SHP77 treated with DMSO at 0.1 percent for 48 hours (cell line): ENCODE data around the gene SETD9.

Experiments used
- DNase-seq: peaks from one replicate; lab custom pipeline; 2025; lab: John Stamatoyannopoulos, UW

SETD9 gene, protein sequence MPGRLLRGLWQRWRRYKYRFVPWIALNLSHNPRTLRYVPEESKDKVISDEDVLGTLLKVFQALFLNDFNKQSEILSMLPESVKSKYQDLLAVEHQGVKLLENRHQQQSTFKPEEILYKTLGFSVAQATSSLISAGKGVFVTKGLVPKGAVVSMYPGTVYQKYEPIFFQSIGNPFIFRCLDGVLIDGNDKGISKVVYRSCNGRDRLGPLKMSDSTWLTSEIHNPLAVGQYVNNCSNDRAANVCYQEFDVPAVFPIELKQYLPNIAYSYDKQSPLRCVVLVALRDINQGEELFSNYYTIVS

DNA sequence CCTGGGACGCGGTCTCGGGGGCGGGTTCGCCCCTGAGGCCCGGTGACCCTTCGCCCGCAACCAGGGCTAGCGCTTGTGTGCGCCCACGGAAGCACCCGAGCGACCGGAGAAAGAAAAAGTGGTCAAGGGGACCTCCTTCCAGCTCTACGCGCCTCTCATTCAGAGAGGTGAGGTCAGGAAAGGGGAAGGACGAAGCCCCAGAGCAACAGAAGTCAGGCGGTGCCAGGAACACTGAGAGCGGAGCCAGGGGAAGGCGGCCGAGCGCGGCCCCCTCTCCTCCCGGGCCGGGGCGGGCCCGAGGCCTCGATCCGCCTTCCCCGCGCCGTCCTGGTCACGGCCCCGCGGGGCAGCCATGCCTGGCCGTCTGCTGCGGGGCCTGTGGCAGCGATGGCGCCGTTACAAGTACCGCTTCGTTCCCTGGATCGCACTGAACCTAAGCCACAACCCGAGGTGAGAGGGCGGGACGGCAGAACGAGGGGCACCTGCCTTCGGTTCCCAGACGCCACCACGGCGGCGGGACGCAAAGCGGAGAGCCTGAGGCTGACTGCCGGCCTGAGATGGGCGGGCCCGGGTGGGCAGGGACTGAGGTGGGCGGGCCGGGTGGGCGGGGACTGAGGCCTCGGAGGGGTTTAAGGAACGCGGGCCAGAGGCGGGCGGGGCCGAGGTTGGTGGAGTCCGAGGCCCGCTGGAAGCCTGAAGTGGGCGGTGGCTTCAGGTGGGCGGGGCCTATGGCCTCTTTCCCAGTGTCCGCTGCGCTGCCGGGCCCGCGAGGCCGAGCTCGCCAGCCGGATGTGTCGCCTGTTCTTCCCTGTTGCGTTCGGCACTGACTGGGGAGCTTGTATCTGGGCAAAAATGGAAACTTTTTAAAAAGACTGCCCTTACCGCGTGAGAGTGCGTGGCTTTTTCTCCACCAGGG is at the start of gene SETD9:
Gene SETD9, plus strand, starts transcription at position 303 of the 916 bp plus-strand sequence. Its CDS starts 50 bp downstream, at position 353.
- DNase-seq = peak; percentile 93

DNA sequence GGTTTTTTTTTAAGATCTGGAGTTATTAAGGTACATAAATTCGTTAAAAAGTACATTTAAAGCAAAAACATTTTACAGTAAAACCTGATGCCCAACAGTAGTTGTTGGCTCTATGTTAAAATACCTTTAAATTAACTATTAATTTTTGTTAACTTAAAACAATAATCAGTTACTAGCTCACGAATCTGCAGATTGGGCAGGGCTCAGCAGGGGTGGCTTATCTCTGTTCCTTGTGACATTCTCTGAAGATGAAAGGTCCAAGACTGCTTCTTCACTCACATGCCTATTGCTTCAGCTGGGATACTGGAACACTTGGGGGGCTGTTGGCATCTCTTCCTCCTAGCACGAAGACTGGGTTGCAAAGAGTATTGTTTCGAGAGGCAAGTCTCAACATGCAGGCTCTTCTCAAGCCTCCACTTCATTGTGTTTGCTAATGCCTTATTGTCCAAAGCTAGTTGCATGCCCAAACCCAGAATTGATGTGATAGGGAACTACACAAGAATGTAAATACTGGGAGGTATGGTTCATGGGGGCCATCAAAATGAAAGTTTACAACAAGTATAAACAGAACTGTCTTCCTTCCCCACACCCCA is 47.4 kb upstream of the SETD9 start:
- DNase-seq = no peak

DNA sequence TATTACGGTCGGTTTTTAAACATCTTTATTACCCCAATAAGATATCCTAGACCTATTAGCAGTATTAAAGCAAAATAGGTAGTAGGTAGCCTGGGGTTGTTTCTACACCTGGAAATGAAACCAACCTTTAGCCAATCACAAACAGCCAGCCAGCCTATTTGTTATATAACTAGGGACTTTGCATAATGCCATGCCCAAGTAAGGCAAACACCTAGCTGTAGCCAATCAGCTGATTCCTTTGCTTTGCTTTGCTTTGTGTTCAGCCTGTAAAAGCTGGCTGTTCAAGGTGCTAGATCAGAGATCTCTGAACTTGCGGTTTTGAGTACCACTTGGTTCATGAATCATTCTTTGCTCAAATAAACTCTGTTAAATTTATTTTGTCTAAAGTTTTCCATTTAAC is 46.5 kb upstream of the SETD9 start:
- no peak for DNase-seq

DNA sequence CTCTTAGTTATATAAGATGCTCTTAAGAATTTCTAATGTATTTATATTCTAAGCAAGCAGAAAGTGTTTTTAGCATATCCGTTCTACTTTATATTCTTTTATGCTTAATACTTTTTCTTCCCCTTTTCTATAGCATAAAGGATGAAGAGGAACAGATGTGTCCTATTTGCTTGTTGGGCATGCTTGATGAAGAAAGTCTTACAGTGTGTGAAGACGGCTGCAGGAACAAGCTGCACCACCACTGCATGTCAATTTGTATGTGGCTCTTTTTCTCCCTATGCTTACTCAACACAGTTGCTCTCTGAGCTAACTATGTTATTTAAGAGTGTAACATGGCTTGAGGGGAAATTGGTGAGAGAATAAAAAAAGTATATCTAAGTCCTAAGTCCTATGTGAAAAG is 37.6 kb upstream of the SETD9 start:
- DNase-seq = no peak

DNA sequence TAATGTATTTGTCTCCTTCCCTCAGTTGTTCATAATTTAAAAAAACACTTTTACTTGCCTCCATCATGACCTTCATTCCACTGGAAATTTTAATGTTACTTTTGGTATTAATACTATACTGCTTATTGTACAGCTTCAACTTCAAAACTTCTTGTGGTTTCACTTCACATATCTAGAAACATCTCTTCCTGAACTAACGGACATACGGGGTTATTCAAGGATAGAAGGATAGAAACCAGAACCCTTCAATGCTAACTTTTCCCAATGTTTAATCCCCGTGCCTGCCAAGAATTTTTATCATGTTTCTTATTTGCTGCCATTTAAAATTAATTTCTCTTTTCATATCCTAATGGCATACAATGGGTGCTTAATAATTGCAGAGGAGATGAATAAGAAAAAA is 36.3 kb upstream of the SETD9 start:
- DNase-seq = no peak

DNA sequence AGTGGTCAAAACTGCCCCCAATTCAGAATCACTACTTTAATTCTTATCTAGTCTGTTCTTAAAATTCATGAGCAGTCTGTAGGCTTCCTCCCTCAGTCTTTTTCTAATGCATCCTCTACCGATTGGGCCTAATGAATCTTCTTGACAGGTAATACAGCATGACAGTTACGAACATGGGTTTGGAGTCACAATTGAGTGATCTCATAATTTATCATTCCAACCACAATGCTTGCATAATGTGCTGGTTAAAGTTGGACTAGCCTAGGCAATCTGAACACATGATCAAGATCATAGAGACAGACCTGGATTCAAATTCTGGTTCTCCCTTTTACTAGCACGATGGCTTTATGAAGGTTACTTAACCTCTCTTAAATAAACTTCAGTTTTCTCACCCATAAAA is 33.1 kb upstream of the SETD9 start:
- no peak for DNase-seq

DNA sequence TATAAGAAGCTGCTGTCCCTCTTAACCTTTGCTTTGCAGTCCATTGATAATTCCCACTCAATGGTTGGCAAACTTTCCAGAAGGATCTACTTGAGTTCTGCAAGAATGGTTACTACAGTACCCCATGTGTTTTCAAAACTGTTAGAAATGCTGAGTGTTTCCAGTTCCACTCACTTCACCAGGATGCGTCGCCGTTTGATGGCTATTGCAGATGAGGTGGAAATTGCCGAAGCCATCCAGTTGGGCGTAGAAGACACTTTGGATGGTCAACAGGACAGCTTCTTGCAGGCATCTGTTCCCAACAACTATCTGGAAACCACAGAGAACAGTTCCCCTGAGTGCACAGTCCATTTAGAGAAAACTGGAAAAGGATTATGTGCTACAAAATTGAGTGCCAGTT is 27.8 kb upstream of the SETD9 start:
- DNase-seq = no peak

DNA sequence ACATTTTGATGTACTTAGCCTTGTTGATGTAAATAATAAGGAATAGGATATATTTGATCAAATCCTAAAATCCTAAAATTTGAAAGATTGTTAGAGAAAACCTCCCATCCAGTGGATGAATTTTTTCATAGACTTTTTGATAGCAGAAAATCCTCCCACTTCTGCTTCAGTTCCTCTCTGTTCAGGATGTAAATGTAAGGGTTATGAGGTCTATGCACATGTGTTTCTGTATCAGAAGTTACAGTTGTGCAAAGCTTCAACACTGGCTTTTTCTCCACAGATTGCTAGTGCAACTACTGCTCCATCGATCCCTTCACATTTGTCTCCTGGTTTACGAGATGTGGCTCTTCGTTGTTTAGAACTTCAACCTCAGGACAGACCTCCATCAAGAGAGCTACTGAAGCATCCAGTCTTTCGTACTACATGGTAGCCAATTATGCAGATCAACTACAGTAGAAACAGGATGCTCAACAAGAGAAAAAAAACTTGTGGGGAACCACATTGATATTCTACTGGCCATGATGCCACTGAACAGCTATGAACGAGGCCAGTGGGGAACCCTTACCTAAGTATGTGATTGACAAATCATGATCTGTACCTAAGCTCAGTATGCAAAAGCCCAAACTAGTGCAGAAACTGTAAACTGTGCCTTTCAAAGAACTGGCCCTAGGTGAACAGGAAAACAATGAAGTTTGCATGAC is 16.0 kb upstream of the SETD9 start:
- DNase-seq = no peak

DNA sequence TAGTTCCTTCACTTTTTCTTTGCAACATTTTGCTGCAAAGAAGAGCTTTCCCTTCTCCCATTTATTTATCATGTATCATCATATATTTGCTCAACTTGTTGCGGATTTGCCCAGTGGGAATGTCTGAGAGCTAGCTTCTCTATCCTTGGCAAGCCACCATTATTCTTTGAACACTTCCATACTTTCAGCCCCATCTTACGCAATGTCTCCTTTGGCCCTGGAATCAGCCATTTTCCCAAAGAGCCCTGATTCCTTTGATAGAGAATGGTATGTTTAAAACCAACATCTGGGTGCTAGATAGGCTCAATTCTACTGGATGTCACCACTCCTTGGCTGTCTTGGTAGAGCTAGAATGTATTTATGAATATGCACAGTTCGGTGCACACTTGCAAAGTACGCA is 12.6 kb upstream of the SETD9 start:
- no peak for DNase-seq

DNA sequence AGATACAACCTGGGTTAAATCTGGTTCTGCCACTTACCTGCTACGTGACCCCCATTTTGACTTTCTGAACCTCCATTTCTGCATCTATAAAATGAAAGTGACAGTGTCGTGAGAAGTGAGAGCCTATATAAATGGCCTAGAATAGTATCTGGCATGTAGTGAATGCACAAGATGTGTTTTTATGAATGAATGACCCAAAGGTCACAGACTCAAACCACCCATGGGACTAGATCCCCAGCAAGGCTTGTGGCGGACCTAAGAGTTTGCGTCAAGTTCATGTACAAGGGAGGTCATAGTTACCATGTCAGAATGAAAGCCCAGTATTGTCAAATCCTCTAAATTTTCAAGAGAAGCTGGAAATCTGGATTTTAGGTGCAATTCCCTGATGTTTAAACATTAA is 11.2 kb upstream of the SETD9 start:
- DNase-seq = no peak

DNA sequence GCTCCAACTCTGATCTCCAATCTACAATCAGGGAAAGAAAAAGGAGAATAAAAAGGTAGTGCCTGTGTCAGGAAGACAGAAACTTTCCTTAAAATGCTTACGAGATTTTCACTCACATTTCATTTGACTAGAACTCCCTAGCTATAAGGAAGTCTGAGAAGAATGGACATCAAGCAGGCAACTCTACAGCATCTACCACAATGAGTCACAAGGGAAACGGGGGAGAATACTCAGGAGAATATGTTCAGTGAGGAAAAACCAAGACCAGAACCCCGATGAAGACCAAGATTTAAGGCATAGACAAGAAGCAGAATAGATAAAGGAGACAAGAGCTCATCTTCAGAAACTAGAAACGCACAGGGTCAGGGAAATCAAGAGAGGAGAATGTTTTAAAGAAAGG is 9.0 kb upstream of the SETD9 start:
- DNase-seq = no peak

DNA sequence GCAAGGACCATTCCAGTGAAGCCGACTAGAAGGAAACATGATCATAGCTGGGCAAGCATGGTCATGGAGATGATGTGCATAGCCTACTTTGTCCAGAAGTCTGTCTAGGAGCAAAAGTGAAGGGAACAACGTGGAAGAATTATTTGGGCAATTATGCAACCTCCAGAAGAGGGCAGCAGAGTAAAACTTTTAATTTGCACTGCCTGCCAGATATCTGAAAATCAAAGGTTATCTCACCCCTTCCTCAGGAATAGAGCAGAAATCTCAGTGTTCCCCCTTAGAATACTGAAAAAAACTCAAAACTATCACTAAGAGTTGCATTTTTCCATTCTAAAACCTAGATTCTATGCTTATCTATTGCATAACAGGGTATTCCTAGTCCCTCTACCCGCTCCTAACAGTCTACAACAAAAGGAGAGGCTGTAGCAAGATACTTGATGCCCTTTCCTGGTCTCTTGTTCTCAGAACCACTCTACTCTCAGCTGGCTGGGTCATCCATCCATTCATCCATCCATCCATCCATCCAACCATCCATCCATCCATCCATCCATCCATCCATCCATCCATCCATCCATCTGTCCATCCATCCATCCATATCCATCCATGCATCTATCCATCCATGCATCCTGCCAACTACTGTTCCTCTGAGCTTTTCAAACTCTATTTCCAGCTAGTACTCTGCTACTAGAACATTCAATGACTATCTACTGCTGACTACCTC is 8.4 kb upstream of the SETD9 start:
- peak; percentile 42 for DNase-seq

DNA sequence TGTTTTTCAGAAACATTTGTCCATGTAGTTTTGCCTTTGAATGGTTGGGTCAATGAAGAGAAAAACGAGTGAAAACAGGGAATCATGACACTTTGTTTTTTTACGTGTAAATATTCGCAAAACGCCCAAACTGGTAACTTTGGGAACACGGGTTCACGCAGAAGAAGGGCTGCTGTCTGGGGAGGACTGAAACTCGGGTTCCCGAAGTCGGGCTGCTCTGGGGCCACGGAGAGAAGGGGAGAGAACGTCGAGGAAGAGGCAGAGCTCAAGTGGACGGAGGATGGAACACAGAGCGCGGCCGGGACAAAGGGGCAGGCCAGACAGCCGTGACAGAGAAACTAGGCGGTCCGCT is 478 bp upstream of the SETD9 start:
- DNase-seq = peak; percentile 57

DNA sequence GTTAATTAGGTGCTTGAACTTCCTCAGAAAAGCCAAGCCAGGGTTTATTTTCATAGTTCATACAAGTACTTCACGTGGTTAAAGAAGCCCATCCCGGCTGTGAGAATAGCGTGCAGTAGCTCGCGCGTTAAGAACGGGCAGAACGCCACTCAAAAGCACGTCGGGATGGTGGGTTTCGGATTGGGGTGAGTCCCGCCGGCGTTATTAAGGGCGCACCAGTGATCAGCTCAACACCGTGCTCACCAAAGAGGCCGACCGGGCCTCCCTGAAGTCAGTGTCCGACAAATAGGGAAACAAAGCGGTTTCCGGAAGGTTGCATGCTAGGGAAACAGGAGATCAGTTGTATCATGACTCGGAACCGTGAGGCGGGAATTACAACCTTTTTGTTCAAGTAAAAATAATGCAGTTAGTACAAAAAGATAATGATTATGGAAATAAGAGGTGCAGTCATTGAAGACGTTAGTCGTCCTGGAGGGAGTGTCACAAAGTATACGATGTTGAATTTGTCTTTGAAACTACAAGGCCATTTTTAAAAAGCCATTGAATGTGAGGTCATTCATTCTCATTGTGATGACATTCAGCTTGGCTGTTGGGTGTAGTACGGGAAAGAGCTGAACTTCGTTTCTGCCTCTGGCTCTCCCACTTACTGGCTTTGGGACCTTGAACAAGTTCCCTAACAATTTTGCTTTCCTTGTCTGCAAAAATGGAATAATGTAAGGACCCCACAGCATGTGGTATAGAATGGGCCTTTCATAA is 992 bp downstream of the SETD9 start:
- DNase-seq = peak; percentile 71

DNA sequence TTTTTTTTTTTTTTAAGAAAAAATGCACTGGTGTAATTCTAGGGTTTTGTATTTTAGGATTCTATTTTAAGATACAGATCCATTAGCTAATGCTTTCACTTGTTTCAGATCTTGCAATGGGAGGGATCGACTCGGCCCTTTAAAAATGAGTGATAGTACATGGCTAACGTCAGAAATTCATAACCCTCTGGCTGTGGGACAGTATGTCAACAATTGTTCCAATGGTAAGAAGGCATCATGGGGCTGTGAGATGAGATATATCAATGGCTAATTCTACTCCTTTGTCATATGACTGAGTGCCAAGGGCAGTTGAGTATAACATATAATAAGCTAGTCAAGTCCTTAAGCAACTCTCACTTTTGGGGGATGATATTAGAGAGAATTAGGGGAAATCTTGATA is 4.4 kb downstream of the SETD9 start:
- no peak for DNase-seq

DNA sequence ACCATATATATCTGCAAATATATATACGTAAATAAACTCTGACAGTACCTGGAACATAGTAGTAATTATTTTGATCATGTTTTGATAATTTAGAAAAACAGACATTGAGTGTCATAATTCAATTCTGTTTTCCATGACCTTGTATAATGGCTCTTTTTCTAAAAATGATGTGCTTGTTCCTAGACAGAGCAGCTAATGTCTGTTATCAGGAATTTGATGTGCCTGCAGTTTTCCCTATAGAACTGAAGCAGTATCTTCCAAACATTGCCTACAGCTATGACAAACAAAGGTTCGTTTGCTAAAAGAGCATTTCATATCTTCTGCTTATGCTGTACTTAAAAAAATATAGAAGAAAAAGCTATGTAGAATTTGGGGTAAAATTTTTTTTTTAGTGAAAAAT is 5.3 kb downstream of the SETD9 start:
- DNase-seq = no peak

DNA sequence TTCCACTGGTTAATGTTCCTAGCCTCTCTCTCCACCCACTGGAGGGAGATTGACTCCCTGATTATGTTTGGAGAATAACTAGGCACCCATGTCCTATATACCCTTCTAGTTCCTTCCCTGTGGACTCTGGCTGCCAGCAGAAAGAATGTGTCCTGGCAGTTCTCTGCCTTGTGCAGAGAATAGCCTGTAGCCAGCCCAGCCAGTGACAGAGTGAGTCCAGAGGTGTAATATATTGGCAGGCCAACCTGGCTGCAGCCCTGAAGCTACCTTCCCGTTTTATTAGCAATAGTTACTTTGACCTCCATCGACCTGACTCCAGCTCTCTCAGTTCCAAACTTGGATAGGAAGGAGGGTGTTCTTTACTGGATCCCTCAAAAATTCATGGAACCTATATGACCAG is 8.1 kb downstream of the SETD9 start:
- no peak for DNase-seq

DNA sequence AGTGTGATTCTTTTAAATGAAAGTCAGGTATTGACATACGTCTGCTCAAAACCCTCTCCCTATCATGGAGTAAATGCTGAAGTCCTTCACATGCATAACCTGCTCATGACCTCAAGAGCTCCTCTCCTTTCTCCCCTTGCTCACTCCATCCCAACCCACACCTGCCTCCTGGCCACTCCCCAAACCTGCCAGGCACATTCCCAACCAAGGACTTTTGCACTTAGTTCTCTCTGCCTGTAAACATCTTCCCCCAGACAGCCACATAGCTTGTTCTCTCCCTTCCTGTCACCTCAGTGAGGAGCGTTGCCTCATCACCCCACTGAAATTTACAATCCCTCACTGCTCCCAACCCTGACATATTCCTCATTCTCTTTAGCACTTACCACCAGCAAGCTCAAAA is 8.7 kb downstream of the SETD9 start:
- no peak for DNase-seq

DNA sequence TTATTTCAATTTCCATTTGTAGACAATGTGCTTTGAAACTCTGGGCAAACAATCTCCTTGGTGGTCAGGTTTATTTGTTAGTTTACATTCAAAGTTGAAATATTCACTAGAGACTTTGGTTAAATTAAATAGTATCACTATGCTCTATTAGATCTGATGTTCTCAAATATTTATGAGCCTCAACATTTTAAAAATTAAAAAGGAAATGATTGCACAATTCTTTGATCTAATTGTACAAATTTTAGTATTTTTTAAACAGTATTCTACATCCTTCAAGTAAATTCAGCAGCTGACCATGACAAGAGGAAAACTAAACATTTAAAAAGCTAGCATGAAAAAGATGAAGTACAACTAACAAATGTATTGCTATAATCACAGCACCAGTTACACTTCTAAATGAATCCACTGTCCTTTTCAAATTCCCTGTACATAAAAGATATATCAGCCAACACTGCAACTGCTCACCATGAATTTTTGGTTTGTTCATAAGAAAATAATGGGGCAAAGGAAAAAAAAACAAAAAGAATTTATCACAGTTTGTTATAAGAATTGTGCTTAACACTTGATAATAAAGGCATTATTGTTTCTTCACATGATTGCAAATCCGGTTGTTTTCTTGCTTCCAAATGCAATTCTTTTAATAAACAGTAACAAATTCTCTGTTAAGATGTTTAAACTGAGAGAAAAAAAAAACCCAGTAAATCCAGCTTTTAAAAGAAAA is 10.7 kb downstream of the SETD9 start:
- no peak for DNase-seq

DNA sequence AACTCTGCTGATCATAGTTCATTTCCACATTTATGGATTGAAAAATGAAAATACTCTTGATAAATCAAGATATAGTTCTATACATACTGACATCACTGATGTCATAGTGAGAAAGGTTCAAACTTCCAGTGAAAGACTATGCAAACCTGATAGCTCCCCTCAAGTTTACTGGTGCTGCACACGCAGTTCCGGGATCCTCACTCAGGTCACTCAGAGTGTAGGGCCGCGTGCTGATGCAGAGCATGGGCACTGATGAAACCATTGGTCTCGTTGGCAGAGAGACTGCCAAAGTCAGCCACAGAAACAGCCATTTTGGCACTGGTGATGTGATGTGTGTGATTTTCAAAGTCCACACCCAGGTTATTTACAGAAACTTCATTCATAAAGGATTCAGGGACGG is 13.5 kb downstream of the SETD9 start:
- no peak for DNase-seq
